ENCODE measurements around the gene SP5. TPM values are rescaled to one million over a fixed set of nuclear protein-coding genes. Genes with fewer than 3 reads are reported as not detected.
"Not testable (repeated sequence)": the region's sequence is repeated elsewhere in the genome, so short reads cannot be mapped to it uniquely, and the experiment has no call there.

SP5 gene
- total RNA-seq, 4 donors from 2014 or later: 0.29 to 0.44 (median 0.39) TPM; not detected in 1

DNA sequence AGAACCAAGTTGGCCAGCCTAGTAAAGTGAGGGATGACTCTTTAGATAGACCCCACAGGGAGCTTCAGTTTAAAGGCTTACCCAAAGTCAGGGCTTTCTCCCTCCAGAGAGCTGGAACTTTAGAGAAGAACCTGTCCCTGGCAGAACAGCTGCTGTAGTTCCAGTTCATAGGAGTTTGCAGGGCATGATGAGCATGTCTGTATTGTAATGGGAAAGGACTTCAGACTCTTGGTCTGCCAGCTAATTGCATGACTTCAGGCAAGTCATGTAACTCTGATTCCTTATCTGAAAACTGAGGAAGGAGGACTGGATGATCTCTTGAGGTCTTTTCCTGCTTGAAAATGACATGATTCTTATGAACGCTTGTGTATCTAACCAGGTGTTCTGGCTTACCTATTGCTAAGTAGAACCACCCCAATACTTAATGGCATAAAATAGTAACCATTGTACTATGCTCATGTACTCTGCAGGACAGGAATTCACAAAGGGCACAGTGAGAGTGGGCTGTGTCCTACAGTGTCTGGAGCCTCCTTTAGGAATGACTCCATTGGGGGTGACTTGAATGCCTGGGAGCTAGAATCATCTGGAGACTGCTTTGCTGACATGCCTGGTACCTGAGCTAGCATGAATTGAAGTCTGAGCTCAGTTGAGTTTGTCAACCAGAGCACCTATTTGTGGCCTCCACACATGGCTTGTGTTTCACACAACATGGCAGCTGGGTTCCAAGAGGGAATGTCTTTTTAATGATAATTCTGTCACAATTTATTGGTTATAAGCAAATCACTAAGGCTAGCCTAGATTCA is 18.9 kb downstream of the SP5 start:
- DNase-seq (no peak), ATAC-seq (no peak)
- in situ Hi-C loops (cut with MboI; ENCODE audit: low sequenced_read_pairs in 4 of 4): no loop called here
- Histone ChIP-seq H3K27ac (no peak overlapping the region), H3K27me3 (peaks cover 0 to 2% (median 0%) of the 10 kb centered on the region in 3 donors), H3K4me3 (no peak overlapping the region), H3K36me3 (no peaks in the 10 kb centered on the region), H3K9me3 (no peaks in the 10 kb centered on the region), H3K4me1 (no peaks in the 10 kb centered on the region)
- no peak for TF ChIP-seq POLR2A (IDR thresholded peaks at IDR 0.05)
- TF ChIP-seq, protein P1, sequence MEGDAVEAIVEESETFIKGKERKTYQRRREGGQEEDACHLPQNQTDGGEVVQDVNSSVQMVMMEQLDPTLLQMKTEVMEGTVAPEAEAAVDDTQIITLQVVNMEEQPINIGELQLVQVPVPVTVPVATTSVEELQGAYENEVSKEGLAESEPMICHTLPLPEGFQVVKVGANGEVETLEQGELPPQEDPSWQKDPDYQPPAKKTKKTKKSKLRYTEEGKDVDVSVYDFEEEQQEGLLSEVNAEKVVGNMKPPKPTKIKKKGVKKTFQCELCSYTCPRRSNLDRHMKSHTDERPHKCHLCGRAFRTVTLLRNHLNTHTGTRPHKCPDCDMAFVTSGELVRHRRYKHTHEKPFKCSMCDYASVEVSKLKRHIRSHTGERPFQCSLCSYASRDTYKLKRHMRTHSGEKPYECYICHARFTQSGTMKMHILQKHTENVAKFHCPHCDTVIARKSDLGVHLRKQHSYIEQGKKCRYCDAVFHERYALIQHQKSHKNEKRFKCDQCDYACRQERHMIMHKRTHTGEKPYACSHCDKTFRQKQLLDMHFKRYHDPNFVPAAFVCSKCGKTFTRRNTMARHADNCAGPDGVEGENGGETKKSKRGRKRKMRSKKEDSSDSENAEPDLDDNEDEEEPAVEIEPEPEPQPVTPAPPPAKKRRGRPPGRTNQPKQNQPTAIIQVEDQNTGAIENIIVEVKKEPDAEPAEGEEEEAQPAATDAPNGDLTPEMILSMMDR (IDR thresholded peaks at IDR 0.05 in 4 of 5, conservative IDR thresholded peaks at IDR 0.05 in 1 of 5): no peak
- intact Hi-C loops (cut with DNase I; ENCODE audit: low total_unique reads): no loop called here

DNA sequence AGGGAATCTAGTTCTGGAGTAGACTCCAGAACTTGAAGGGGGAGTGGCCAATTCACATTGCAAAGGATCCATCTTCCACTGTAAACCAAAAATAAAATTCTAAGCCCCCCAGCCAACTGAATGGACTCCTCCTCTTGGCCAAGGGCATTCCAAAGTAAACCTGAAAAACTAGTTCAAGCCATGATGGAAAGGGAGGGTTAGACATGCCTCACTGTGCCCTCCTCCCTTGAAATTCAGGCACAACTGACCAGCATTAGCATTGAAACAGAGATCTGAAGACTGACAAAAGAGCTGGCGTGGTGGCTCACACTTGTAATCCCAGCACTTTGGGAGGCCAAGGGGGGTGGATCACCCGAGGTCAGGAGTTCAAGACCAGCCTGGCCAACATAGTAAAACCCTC is 19.5 kb downstream of the SP5 start:
- H3K9me3 ChIP-seq; H3K27me3 ChIP-seq; H3K4me1 ChIP-seq; intact Hi-C loops (cut with DNase I; ENCODE audit: low total_unique reads); H3K4me3 ChIP-seq; DNase-seq; H3K27ac ChIP-seq; H3K36me3 ChIP-seq; ATAC-seq; in situ Hi-C loops (cut with MboI; ENCODE audit: low sequenced_read_pairs in 4 of 4): not testable (repeated sequence)

GRCh38 chr2:170736628-170737027 is 21.5 kb downstream of the SP5 start:
- DNase-seq (no peak), ATAC-seq (no peak)
- Histone ChIP-seq H3K4me1 (no peaks in the 10 kb centered on the region), H3K27me3 (peaks cover 0 to 2% (median 0%) of the 10 kb centered on the region in 3 donors), H3K27ac (no peak overlapping the region), H3K36me3 (no peaks in the 10 kb centered on the region), H3K9me3 (no peaks in the 10 kb centered on the region), H3K4me3 (no peak overlapping the region)
- intact Hi-C loops (cut with DNase I; ENCODE audit: low total_unique reads) (no loop called here), in situ Hi-C loops (cut with MboI; ENCODE audit: low sequenced_read_pairs in 4 of 4) (no loop called here)
- TF ChIP-seq POLR2A (IDR thresholded peaks at IDR 0.05): no peak
- TF ChIP-seq, protein P1 (IDR thresholded peaks at IDR 0.05 in 4 of 5, conservative IDR thresholded peaks at IDR 0.05 in 1 of 5): no peak

DNA sequence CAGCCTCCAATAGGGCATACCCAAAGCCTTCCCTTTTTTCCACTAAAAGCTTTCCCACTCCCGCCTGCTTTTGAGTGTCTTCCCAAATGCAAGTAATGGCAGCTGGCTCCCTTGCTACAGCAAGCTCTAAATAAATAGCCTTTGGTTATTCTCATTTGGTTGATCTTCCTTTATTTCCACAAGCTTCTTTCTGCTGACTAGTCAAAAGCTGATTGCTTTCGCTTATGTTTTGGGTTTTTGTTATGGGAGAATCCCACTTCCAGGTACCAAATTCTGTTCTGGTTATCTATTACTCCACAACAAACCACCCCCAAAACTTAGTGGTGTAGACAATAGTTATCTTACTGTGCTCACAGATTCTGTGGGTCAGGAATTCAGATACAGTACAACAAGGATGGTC is 22.3 kb downstream of the SP5 start:
- ATAC-seq (no peak), DNase-seq (no peak)
- TF ChIP-seq POLR2A (IDR thresholded peaks at IDR 0.05): no peak
- TF ChIP-seq, protein P1 (IDR thresholded peaks at IDR 0.05 in 4 of 5, conservative IDR thresholded peaks at IDR 0.05 in 1 of 5): no peak
- H3K27ac ChIP-seq: no peak overlapping the region
- no peaks in the 10 kb centered on the region for H3K36me3 ChIP-seq
- H3K4me1 ChIP-seq: no peaks in the 10 kb centered on the region
- H3K27me3 ChIP-seq: peaks cover 0 to 2% (median 0%) of the 10 kb centered on the region in 3 donors
- no peaks in the 10 kb centered on the region for H3K9me3 ChIP-seq
- in situ Hi-C loops (cut with MboI; ENCODE audit: low sequenced_read_pairs in 4 of 4): no loop called here
- intact Hi-C loops (cut with DNase I; ENCODE audit: low total_unique reads): no loop called here
- no peak overlapping the region for H3K4me3 ChIP-seq

DNA sequence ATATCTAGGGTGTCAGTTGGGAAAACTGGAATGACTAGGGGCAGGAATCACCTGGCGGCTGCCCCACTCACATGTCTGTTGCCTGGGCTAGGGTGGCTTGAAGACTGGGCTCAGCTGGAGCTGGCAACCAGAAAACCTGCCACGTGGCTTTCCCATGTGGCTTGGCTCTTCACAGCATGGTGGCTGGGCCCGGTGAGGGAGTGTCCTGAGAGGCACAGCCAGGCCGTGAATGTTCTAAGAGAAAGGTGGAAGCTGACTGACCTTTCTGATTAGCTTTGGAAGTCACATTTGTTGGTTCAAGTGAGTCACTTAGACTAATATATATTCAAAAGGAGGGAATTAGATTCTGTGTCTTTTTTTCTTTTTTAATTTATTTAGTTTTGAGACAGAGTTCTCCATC is 22.7 kb downstream of the SP5 start:
- intact Hi-C loops (cut with DNase I; ENCODE audit: low total_unique reads) (no loop called here), in situ Hi-C loops (cut with MboI; ENCODE audit: low sequenced_read_pairs in 4 of 4) (no loop called here)
- TF ChIP-seq, protein P1 (IDR thresholded peaks at IDR 0.05 in 4 of 5, conservative IDR thresholded peaks at IDR 0.05 in 1 of 5): no peak
- TF ChIP-seq POLR2A (IDR thresholded peaks at IDR 0.05): no peak
- no peak for DNase-seq
- ATAC-seq: no peak
- no peak overlapping the region for H3K4me3 ChIP-seq
- no peaks in the 10 kb centered on the region for H3K36me3 ChIP-seq
- no peaks in the 10 kb centered on the region for H3K9me3 ChIP-seq
- no peak overlapping the region for H3K27ac ChIP-seq
- H3K27me3 ChIP-seq: peaks cover 0 to 2% (median 0%) of the 10 kb centered on the region in 3 donors
- no peaks in the 10 kb centered on the region for H3K4me1 ChIP-seq

Measured in gastrocnemius medialis (tissue), 4 donors.